Gastrocnemius medialis (tissue), 4 donors: Measurements from ENCODE around the gene UPK1A. TPM values are rescaled to one million over a fixed set of nuclear protein-coding genes. Genes with fewer than 3 reads are reported as not detected.
"Not testable (repeated sequence)": the region's sequence is repeated elsewhere in the genome, so short reads cannot be mapped to it uniquely, and the experiment has no call there.

Experiments used
- ATAC-seq, 2 donors: fragments of 150-250 bp; one replicate each; pipeline ENCODE4 v1.9.1; 2016
- DNase-seq, 2 donors: peaks; one replicate each; pipeline ENCODE4 v3.0.0-alpha.2; 2019
- H3K27ac ChIP-seq, 4 donors: fragments of 200-600 bp; sonication (generic); 1 replicate in 1 of 4; 2 replicates in 3 of 4; pipeline ENCODE4 v1.5.1; 2016 to 2018; ENCODE audit warnings: mild to moderate bottlenecking in 2 of 4, moderate library complexity in 1 of 4
- H3K27me3 ChIP-seq, 3 donors: fragments of 200-600 bp; sonication (generic) in 2 of 3; 1 replicate in 1 of 3; 2 replicates in 2 of 3; pipeline versions ENCODE4 v1.5.1 to v1.6.0; 2016 to 2019; ENCODE audit warnings: mild to moderate bottlenecking in 1 of 3, moderate library complexity in 1 of 3
- H3K36me3 ChIP-seq, 2 donors: fragments of 200-600 bp; sonication (generic) in 1 of 2; one replicate each; pipeline ENCODE4 v1.5.1; 2017 to 2018
- H3K4me1 ChIP-seq, 2 donors: fragments of 200-600 bp; sonication (generic) in 1 of 2; one replicate each; pipeline ENCODE4 v1.5.1; 2016 to 2017; ENCODE audit warnings: mild to moderate bottlenecking in 2 of 2
- H3K4me3 ChIP-seq, 4 donors: fragments of 200-600 bp; sonication (generic) in 3 of 4; 1 replicate in 1 of 4; 2 replicates in 3 of 4; pipeline ENCODE4 v1.5.1; 2016 to 2019; ENCODE audit warnings: mild to moderate bottlenecking in 2 of 4
- H3K9me3 ChIP-seq, 3 donors: fragments of 200-600 bp; sonication (generic) in 2 of 3; 1 replicate in 1 of 3; 2 replicates in 2 of 3; pipeline ENCODE4 v1.5.1; 2016 to 2019
- POLR2A ChIP-seq, 2 donors: fragments of 450-650 bp; IDR thresholded peaks; one replicate each; pipeline ENCODE4 v1.6.1; 2017; ENCODE audit warnings: antibody characterized with exemption in 2 of 2, mild to moderate bottlenecking in 2 of 2, moderate library complexity in 2 of 2
- in situ Hi-C, 4 donors: fragments of 200-750 bp; cut with MboI; loops; one replicate each; pipeline versions ENCODE4 v1.15.0 to v1.8.0; 2017; ENCODE audit warnings: low sequenced_read_pairs in 4 of 4
- intact Hi-C: fragments of 100-400 bp; cut with DNase I; formaldehyde crosslinking; loops from one replicate; pipeline ENCODE4 v1.15.1; 2023; ENCODE audit warnings: low total_unique reads
- total RNA-seq, 4 donors: library from RNA; depleted of rRNA; stranded (reverse); fragments of >200 nt; gene quantifications; one replicate each; pipeline versions ENCODE4 v1.1.0 to v1.2.3, GENCODE V29; 2016
- TF ChIP-seq, protein P1 (sequence below), 5 experiments: fragments of 450-650 bp in 3 of 5; fragments of 200-600 bp in 2 of 5; sonication (generic) in 2 of 5; IDR thresholded peaks in 4 of 5; conservative IDR thresholded peaks in 1 of 5; 1 replicate in 4 of 5; 2 replicates in 1 of 5; pipeline ENCODE4 v1.5.1; 2016 to 2019; ENCODE audit warnings: antibody characterized with exemption in 5 of 5, mild to moderate bottlenecking in 3 of 5, moderate library complexity in 3 of 5

UPK1A gene
- total RNA-seq, 4 donors from 2014 or later, result not detected

DNA sequence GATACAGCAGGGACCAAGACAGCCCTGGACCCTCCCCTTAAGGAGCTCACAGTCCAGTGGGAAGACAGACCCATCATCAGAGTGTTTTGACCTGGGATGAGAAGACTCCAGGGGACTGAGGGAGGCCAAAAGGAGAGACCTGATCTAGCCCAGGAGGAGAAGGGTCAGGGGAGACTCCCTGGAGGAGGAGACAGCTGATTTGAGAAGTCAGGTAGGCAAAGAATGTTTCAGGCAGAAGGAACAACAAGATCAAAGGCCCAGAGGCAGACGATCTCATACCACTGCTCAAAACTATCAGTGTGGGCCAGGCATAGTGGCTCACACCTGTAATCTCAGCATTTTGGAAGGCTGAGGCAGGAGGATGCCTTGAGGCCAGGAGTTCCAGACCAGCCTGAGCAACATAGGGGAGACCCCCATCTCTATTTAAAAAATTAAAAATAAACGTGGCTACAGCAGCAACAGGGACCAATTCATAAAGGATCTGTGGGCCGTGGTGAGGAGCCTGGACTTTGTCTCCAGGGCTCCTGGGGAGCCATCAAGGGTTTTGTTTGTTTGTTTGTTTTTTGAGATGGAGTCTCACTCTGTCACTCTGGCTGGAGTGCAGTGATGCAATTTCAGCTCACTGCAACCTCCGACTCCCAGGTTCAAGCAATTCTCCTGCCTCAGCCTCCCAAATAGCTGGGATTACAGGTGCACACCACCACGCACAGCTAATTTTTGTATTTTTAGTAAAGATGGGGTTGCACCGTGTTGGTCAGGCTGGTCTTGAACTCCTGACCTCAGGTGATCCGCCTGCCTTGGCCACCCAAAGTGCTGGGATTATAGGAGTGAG is 20.4 kb upstream of the UPK1A start:
- peak overlapping the region in 3 of 4 donors; percentile 80 to 93 (median 88) for H3K27ac ChIP-seq
- intact Hi-C loops (loop anchor here (2.0 to 5.0 kb wide), 4 partner anchors 47 to 379 kb away; partner anchors contain the start of genes HSPB6, PROSER3, TMEM147 and USF2), in situ Hi-C loops (no loop called here)
- H3K9me3 ChIP-seq, result no peaks in the 10 kb centered on the region
- H3K36me3 ChIP-seq, result peaks cover 0 to 6% of the 10 kb centered on the region in 2 donors
- no peaks in the 10 kb centered on the region for H3K27me3 ChIP-seq
- ATAC-seq (no peak), DNase-seq (no peak)
- peaks cover 23 to 32% of the 10 kb centered on the region in 2 donors for H3K4me1 ChIP-seq
- H3K4me3 ChIP-seq, result no peak overlapping the region
- no peak for TF ChIP-seq POLR2A (IDR thresholded peaks at IDR 0.05)
- TF ChIP-seq, protein P1, sequence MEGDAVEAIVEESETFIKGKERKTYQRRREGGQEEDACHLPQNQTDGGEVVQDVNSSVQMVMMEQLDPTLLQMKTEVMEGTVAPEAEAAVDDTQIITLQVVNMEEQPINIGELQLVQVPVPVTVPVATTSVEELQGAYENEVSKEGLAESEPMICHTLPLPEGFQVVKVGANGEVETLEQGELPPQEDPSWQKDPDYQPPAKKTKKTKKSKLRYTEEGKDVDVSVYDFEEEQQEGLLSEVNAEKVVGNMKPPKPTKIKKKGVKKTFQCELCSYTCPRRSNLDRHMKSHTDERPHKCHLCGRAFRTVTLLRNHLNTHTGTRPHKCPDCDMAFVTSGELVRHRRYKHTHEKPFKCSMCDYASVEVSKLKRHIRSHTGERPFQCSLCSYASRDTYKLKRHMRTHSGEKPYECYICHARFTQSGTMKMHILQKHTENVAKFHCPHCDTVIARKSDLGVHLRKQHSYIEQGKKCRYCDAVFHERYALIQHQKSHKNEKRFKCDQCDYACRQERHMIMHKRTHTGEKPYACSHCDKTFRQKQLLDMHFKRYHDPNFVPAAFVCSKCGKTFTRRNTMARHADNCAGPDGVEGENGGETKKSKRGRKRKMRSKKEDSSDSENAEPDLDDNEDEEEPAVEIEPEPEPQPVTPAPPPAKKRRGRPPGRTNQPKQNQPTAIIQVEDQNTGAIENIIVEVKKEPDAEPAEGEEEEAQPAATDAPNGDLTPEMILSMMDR (IDR thresholded peaks at IDR 0.05 in 4 of 5, conservative IDR thresholded peaks at IDR 0.05 in 1 of 5), result no peak

DNA sequence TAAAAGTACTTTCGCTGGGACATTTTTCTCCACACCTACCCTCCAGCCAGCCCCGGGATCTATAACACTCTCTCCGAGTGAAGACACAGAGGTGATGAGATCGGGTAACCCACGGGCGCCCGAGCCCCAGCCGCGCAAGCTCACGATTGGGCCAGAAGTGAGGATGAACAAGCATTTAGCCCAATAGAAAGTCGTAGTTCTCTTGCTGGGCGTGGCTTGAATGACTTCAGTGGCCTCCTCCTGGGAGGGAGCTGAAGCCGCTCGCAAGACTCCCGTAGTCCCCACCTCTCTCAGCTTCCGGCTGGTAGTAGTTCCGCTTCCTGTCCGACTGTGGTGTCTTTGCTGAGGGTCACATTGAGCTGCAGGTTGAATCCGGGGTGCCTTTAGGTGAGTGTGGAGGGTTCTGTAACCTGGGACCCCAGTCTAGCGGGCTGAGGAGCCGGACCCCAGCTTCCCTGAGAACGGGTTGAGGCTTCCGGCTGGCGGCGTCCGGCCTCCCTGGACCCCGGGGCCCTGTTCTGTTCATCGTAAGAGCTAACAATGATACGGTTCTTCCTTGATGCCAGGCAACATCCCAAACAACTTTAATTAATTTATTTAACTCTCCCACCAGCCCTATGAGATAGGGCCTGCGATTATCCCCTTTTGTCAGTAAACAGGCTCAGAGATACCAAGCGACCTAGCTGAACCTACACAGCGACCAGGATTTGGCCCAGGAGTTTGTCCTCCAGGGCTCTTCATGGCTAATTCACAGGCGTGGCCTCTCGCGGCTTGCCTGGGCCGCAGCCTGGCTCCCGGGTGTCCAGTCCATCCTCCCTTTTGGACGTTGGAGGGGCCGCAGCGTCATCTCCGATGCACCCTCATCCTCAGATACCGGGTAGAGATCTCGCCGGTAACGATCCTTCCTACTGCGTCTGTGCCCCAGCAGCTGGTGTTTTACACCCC is 18.0 kb upstream of the UPK1A start, which contains the start of gene COX6B1:
Gene COX6B1 (plus strand): TSS at position 307 of the 945 bp plus-strand sequence. CDS start 2,921 bp downstream, outside the sequence.
- Histone ChIP-seq H3K27me3 (no peaks in the 10 kb centered on the region), H3K36me3 (peaks cover 0 to 29% of the 10 kb centered on the region in 2 donors), H3K4me1 (peaks cover 23 to 32% of the 10 kb centered on the region in 2 donors), H3K4me3 (peak within 1 kb of the TSS; percentile 74 to 98 (median 90)), H3K27ac (peak within 1 kb of the TSS; percentile 92 to 98 (median 94)), H3K9me3 (no peaks in the 10 kb centered on the region)
- intact Hi-C loops, result loop anchor here (1.0 to 5.0 kb wide), 5 partner anchors 20 to 381 kb away; partner anchors contain the start of genes HAUS5, HSPB6, PROSER3 and USF2
- DNase-seq (peak; percentile 97 to 98), ATAC-seq (peak; percentile 94)
- peak; percentile 76 to 85 for TF ChIP-seq POLR2A (IDR thresholded peaks at IDR 0.05)
- TF ChIP-seq, protein P1 (IDR thresholded peaks at IDR 0.05 in 4 of 5, conservative IDR thresholded peaks at IDR 0.05 in 1 of 5), result no peak
- in situ Hi-C loops, result no loop called here

DNA sequence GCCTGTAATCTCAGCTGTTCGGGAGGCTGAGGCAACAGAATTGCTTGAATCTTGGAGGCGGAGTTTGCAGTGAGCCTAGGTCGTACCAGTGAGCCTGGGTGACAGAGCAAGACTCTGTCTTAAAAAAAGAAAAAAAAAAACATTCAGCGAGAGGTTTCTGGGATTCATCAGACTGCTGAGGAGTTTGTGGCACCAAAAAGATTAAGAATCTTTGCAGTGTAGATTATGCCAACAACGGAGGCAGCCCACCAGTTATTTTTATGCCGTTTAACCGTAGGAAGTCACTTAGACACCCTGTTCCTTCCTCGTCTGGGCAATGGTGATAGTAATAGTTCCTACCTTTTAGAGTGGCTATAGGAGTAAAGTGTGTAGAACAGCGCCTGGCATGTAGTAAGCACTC is 15.7 kb upstream of the UPK1A start:
- Histone ChIP-seq H3K9me3 (no peaks in the 10 kb centered on the region), H3K4me1 (peaks cover 19 to 23% of the 10 kb centered on the region in 2 donors), H3K27me3 (no peaks in the 10 kb centered on the region), H3K36me3 (peaks cover 0 to 52% of the 10 kb centered on the region in 2 donors), H3K4me3 (no peak overlapping the region), H3K27ac (no peak overlapping the region)
- in situ Hi-C loops, result no loop called here
- no peak for DNase-seq
- no peak for ATAC-seq
- TF ChIP-seq POLR2A (IDR thresholded peaks at IDR 0.05), result no peak
- TF ChIP-seq, protein P1 (IDR thresholded peaks at IDR 0.05 in 4 of 5, conservative IDR thresholded peaks at IDR 0.05 in 1 of 5), result no peak
- intact Hi-C loops, result no loop called here

DNA sequence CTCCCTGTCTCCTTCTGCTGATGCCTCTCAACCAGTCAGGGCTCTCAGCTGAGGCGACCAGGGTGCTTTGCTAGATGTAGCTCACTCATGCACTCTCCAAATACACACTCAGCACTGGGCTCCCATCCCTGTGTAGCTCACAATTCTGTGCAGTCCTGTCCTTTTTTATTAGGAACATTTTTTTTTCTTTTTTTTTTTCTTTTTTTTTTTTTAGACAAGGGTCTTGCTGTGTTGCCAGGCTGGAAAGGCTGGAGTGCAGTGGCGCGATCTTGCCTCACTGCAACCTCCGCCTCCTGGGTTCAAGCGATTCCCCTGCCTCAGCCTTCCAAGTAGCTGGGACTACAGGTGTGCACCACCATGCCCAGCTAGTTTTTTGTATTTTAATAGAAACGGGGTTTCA is 11.5 kb upstream of the UPK1A start:
- H3K4me1 ChIP-seq, H3K27ac ChIP-seq, H3K4me3 ChIP-seq, in situ Hi-C loops, intact Hi-C loops, H3K27me3 ChIP-seq, ATAC-seq, H3K9me3 ChIP-seq, DNase-seq: not testable (repeated sequence)
- H3K36me3 ChIP-seq, result peaks cover 0 to 90% of the 10 kb centered on the region in 2 donors
